ENCODE data around the gene FBXL13. TPM values are rescaled to one million over a fixed set of nuclear protein-coding genes. Genes with fewer than 3 reads are reported as not detected.

Gene FBXL13
- total RNA-seq, 1 experiment from 2014 or later = 1.3 TPM

- no peak overlapping the region for H3K27ac Mint-ChIP-seq (ENCODE audit: unreplicated experiment)
- CTCF ChIA-PET = interaction anchor here (0.9 kb wide), 1 partner anchor 248 kb away, joined by 3 read pairs; no protein-coding TSS in a partner anchor
- H3K27me3 Mint-ChIP-seq (ENCODE audit: unreplicated experiment) = no peaks in the 10 kb centered on the region
- no peaks in the 10 kb centered on the region for H3K9me3 Mint-ChIP-seq (ENCODE audit: low read depth, unreplicated experiment)
- BruUV-seq (replicated peaks) = no TSS peak
- TF ChIP-seq, protein P1, sequence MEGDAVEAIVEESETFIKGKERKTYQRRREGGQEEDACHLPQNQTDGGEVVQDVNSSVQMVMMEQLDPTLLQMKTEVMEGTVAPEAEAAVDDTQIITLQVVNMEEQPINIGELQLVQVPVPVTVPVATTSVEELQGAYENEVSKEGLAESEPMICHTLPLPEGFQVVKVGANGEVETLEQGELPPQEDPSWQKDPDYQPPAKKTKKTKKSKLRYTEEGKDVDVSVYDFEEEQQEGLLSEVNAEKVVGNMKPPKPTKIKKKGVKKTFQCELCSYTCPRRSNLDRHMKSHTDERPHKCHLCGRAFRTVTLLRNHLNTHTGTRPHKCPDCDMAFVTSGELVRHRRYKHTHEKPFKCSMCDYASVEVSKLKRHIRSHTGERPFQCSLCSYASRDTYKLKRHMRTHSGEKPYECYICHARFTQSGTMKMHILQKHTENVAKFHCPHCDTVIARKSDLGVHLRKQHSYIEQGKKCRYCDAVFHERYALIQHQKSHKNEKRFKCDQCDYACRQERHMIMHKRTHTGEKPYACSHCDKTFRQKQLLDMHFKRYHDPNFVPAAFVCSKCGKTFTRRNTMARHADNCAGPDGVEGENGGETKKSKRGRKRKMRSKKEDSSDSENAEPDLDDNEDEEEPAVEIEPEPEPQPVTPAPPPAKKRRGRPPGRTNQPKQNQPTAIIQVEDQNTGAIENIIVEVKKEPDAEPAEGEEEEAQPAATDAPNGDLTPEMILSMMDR (IDR thresholded peaks at IDR 0.05; ENCODE audit: unreplicated experiment) = no peak
- DNase-seq = no peak
- no peak overlapping the region for H3K4me3 Mint-ChIP-seq (ENCODE audit: low read depth, unreplicated experiment)
- intact Hi-C loops (cut with micrococcal nuclease; ENCODE audit: unreplicated experiment) = loop anchor here (10.0 kb wide), 1 partner anchor 101 kb away; the partner anchor contains the start of gene LRRC17
- no peaks in the 10 kb centered on the region for H3K36me3 Mint-ChIP-seq (ENCODE audit: insufficient read depth, unreplicated experiment)
- peaks cover 26% of the 10 kb centered on the region for H3K4me1 Mint-ChIP-seq (ENCODE audit: low read depth, unreplicated experiment)
Observed at GRCh38 chr7:102814025-102814471, 260.5 kb downstream of the FBXL13 start.

GRCh38 chr7:102813191-102814024 is 261.2 kb downstream of the FBXL13 start:
- no peak overlapping the region for H3K27ac Mint-ChIP-seq (ENCODE audit: unreplicated experiment)
- peaks cover 22% of the 10 kb centered on the region for H3K4me1 Mint-ChIP-seq (ENCODE audit: low read depth, unreplicated experiment)
- DNase-seq = no peak
- intact Hi-C loops (cut with micrococcal nuclease; ENCODE audit: unreplicated experiment) = loop anchor here (10.0 kb wide), 1 partner anchor 101 kb away; the partner anchor contains the start of gene LRRC17
- H3K36me3 Mint-ChIP-seq (ENCODE audit: insufficient read depth, unreplicated experiment) = no peaks in the 10 kb centered on the region
- BruUV-seq (replicated peaks) = no TSS peak
- TF ChIP-seq, protein P1 (IDR thresholded peaks at IDR 0.05; ENCODE audit: unreplicated experiment) = no peak
- CTCF ChIA-PET = interaction anchor here (0.6 kb wide), 1 partner anchor 249 kb away, joined by 3 read pairs; no protein-coding TSS in a partner anchor
- H3K4me3 Mint-ChIP-seq (ENCODE audit: low read depth, unreplicated experiment) = no peak overlapping the region
- no peaks in the 10 kb centered on the region for H3K9me3 Mint-ChIP-seq (ENCODE audit: low read depth, unreplicated experiment)
- no peaks in the 10 kb centered on the region for H3K27me3 Mint-ChIP-seq (ENCODE audit: unreplicated experiment)

DNA sequence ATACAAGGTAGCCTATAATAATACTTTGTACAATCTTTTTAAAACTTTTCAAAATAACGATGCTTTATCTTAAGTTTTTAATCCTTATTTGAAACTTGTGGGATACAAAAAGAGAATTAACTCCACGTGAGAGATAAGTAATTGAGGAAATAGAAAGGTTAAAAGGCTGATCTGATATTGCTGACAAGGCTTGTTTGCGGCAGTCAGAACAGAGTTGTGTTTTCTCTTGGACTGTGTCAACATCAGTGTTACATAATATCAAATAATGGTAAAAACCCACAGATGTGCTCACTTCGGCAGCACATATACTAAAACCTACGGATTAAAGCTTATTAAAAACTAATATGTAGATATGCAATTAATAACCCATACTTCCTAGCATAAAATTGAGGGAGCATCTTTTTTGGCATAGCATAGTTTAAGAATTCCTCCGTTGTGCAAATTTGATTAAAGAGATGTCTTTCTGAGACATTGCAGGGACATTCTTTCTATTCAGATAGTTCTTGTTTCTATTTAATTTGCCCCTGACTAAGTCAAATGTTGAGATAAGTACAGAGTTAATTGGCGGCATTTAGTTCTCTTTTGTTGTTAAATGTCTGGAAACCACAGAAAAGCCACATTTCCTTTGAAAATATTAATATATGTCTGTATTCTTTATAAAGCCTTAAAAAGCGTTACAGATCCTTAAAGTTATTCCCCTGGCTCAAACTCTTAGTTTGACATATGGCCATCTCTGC is 262.5 kb downstream of the FBXL13 start:
- DNase-seq = no peak
- Mint-ChIP-seq H3K36me3 (ENCODE audit: insufficient read depth, unreplicated experiment) (no peaks in the 10 kb centered on the region), H3K9me3 (ENCODE audit: low read depth, unreplicated experiment) (no peaks in the 10 kb centered on the region), H3K4me3 (ENCODE audit: low read depth, unreplicated experiment) (no peak overlapping the region), H3K27me3 (ENCODE audit: unreplicated experiment) (no peaks in the 10 kb centered on the region), H3K4me1 (ENCODE audit: low read depth, unreplicated experiment) (peaks cover 22% of the 10 kb centered on the region), H3K27ac (ENCODE audit: unreplicated experiment) (no peak overlapping the region)
- no TSS peak for BruUV-seq (replicated peaks)
- CTCF ChIA-PET = no interaction called here
- intact Hi-C loops (cut with micrococcal nuclease; ENCODE audit: unreplicated experiment) = loop anchor here (10.0 kb wide), 1 partner anchor 103 kb away; the partner anchor contains the start of gene LRRC17
- TF ChIP-seq, protein P1 (IDR thresholded peaks at IDR 0.05; ENCODE audit: unreplicated experiment) = no peak

GRCh38 chr7:102810916-102811315 is 263.7 kb downstream of the FBXL13 start:
- no peak for DNase-seq
- CTCF ChIA-PET = no interaction called here
- no peaks in the 10 kb centered on the region for H3K27me3 Mint-ChIP-seq (ENCODE audit: unreplicated experiment)
- H3K27ac Mint-ChIP-seq (ENCODE audit: unreplicated experiment) = no peak overlapping the region
- intact Hi-C loops (cut with micrococcal nuclease; ENCODE audit: unreplicated experiment) = loop anchor here (10.0 kb wide), 1 partner anchor 104 kb away; the partner anchor contains the start of gene LRRC17
- no TSS peak for BruUV-seq (replicated peaks)
- no peaks in the 10 kb centered on the region for H3K36me3 Mint-ChIP-seq (ENCODE audit: insufficient read depth, unreplicated experiment)
- peaks cover 22% of the 10 kb centered on the region for H3K4me1 Mint-ChIP-seq (ENCODE audit: low read depth, unreplicated experiment)
- no peaks in the 10 kb centered on the region for H3K9me3 Mint-ChIP-seq (ENCODE audit: low read depth, unreplicated experiment)
- TF ChIP-seq, protein P1 (IDR thresholded peaks at IDR 0.05; ENCODE audit: unreplicated experiment) = no peak
- no peak overlapping the region for H3K4me3 Mint-ChIP-seq (ENCODE audit: low read depth, unreplicated experiment)
